HepG2 (cell line): Measurements from ENCODE around the gene PKMYT1. TPM values are rescaled to one million over a fixed set of nuclear protein-coding genes. Genes with fewer than 3 reads are reported as not detected.
A peak's percentile ranks its signal among the peaks of the same experiment; 100 is the strongest.

Source experiments
- ATAC-seq: fragments of 200-7000 bp; cut with Tn5 transposase; 3 replicates; pipeline ENCODE4 v1.9.1; 2020; ENCODE audit warnings: mild to moderate bottlenecking, moderate library complexity
- BruUV-seq: library from RNA; stranded (reverse); fragments of 400-500 nt; replicated peaks from 2 replicates; lab custom pipeline; 2021; lab: Mats Ljungman, UMichigan
- CTCF ChIA-PET: fragments of 300-600 bp; formaldehyde crosslinking; extraction: SDS; loops from one replicate; lab custom pipeline; 2021; ENCODE audit warnings: low total read pairs, inconsistent platforms, low intra/inter-chr PET ratio; lab: Yijun Ruan, JAX
- POLR2A ChIA-PET: fragments of 350-600 bp; sonication (Branson Sonifier 250); formaldehyde crosslinking; loops from one replicate; lab custom pipeline; 2020; ENCODE audit warnings: antibody characterized with exemption, inconsistent platforms; lab: Yijun Ruan, JAX
- DNase-seq: peaks from one replicate; pipeline ENCODE4 v3.0.0-alpha.2; 2015; ENCODE audit warnings: low spot score
- FAIRE-seq: peaks from 3 replicates; lab custom pipeline; 2011; peaks lifted over from hg19 to GRCh38; lab: Jason Lieb, UNC
- H2AFZ ChIP-seq: one replicate; pipeline ENCODE4 v1.6.1; 2011; ENCODE audit warnings: low read length, inconsistent platforms
- H3K27ac ChIP-seq: fragments of 300-600 bp; 3 replicates; pipeline ENCODE4 v1.8.0; 2011; ENCODE audit warnings: mixed run types, mild to moderate bottlenecking, mixed read lengths, low read length, inconsistent platforms; ENCODE audit not compliant: insufficient read depth; ENCODE audit errors: extremely low read length
- H3K27me3 ChIP-seq, 2 experiments: fragments of 200-600 bp in 1 of 2; 2 replicates in 1 of 2; 3 replicates in 1 of 2; pipeline versions ENCODE4 v1.6.0 to v1.8.0; 2011; ENCODE audit warnings: low read length in 2 of 2, mild to moderate bottlenecking in 2 of 2, moderate library complexity in 2 of 2, inconsistent platforms in 1 of 2; ENCODE audit not compliant: insufficient read depth in 2 of 2, control insufficient read depth in 1 of 2
- H3K36me3 ChIP-seq, 2 experiments: fragments of 200-600 bp in 1 of 2; replicated peaks in 1 of 2; 2 replicates in 1 of 2; 3 replicates in 1 of 2; pipeline versions ENCODE4 v1.5.1 to v1.8.0; 2011; ENCODE audit warnings: low read length in 2 of 2, inconsistent platforms in 1 of 2; ENCODE audit not compliant: insufficient read depth in 2 of 2, control insufficient read depth in 1 of 2
- H3K4me1 ChIP-seq: 2 replicates; pipeline ENCODE4 v1.5.1; 2012; ENCODE audit warnings: low read length, inconsistent platforms; ENCODE audit not compliant: insufficient read depth
- H3K4me2 ChIP-seq: 2 replicates; pipeline ENCODE4 v1.6.0; 2011; ENCODE audit warnings: low read depth, low read length, inconsistent platforms
- H3K4me3 ChIP-seq, 3 experiments: fragments of 200-600 bp in 1 of 3; sonication (generic), shearing (Covaris generic) in 1 of 3; replicated peaks in 1 of 3; 2 replicates each; pipeline ENCODE4 v1.5.1; 2011 to 2016; ENCODE audit warnings: low read length in 3 of 3, inconsistent platforms in 2 of 3, low read depth in 2 of 3, mild to moderate bottlenecking in 2 of 3, control low read depth in 1 of 3, mixed read lengths in 1 of 3; ENCODE audit not compliant: insufficient read depth in 1 of 3
- H3K79me2 ChIP-seq: one replicate; pipeline ENCODE4 v1.6.1; 2011; ENCODE audit warnings: low read length, inconsistent platforms; ENCODE audit not compliant: insufficient read depth
- H3K9ac ChIP-seq: 2 replicates; pipeline ENCODE4 v1.6.0; 2011; ENCODE audit warnings: mild to moderate bottlenecking, low read depth, low read length, inconsistent platforms; ENCODE audit not compliant: insufficient read depth
- H3K9me3 ChIP-seq: 2 replicates; pipeline ENCODE4 v1.5.1; 2012; ENCODE audit warnings: mild to moderate bottlenecking, low read length
- H4K20me1 ChIP-seq: 2 replicates; pipeline ENCODE4 v1.6.0; 2011; ENCODE audit warnings: inconsistent platforms, mild to moderate bottlenecking, low read length, moderate library complexity; ENCODE audit not compliant: insufficient read depth
- CBX2 ChIP-seq, 2 experiments: fragments of 200-600 bp in 1 of 2; sonication (generic); formaldehyde crosslinking in 1 of 2; IDR thresholded peaks; 2 replicates each; pipeline versions ENCODE4 v1.7.0 to v1.8.1; 2018 to 2022; ENCODE audit warnings: low read depth in 2 of 2, low read length in 1 of 2, mild to moderate bottlenecking in 1 of 2, missing genetic modification reagents in 1 of 2
- FLYWCH1 ChIP-seq: sonication (generic); formaldehyde crosslinking; IDR thresholded peaks from 2 replicates; pipeline ENCODE4 v1.8.1; 2023; ENCODE audit warnings: mild to moderate bottlenecking, missing genetic modification reagents
- IRX3 ChIP-seq: sonication (generic); formaldehyde crosslinking; IDR thresholded peaks from 2 replicates; pipeline ENCODE4 v1.8.1; 2023; ENCODE audit warnings: mild to moderate bottlenecking, low read depth, missing genetic modification reagents, borderline replicate concordance
- NBN ChIP-seq: fragments of 450-650 bp; conservative IDR thresholded peaks from 2 replicates; pipeline ENCODE4 v1.6.1; 2017
- PTBP1 ChIP-seq: fragments of 200-400 bp; formaldehyde crosslinking; IDR thresholded peaks from 2 replicates; pipeline ENCODE4 v1.6.1; 2018; ENCODE audit warnings: low read length, low read depth; ENCODE audit not compliant: poor library complexity, severe bottlenecking
- SOX6 ChIP-seq, 2 experiments: fragments of 450-650 bp in 1 of 2; sonication (generic) in 1 of 2; formaldehyde crosslinking in 1 of 2; IDR thresholded peaks; 2 replicates each; pipeline versions ENCODE4 v1.4.0 to v1.6.1; 2017 to 2020; ENCODE audit warnings: antibody characterized with exemption in 1 of 2, mild to moderate bottlenecking in 1 of 2, missing genetic modification reagents in 1 of 2
- SP4 ChIP-seq: sonication (generic); formaldehyde crosslinking; IDR thresholded peaks from 2 replicates; pipeline ENCODE4 v1.8.1; 2023; ENCODE audit warnings: mild to moderate bottlenecking, missing genetic modification reagents
- ZKSCAN5 ChIP-seq: sonication (generic); formaldehyde crosslinking; IDR thresholded peaks from 2 replicates; pipeline ENCODE4 v1.5.1; 2020; ENCODE audit warnings: mild to moderate bottlenecking, missing genetic modification reagents
- ZNF101 ChIP-seq: sonication (generic); formaldehyde crosslinking; IDR thresholded peaks from 2 replicates; pipeline ENCODE4 v1.4.0; 2020; ENCODE audit warnings: mild to moderate bottlenecking, low read depth, missing genetic modification reagents, borderline replicate concordance
- ZNF20 ChIP-seq: sonication (generic); formaldehyde crosslinking; IDR thresholded peaks from 2 replicates; pipeline ENCODE4 v1.4.0; 2020; ENCODE audit warnings: mild to moderate bottlenecking, moderate library complexity, missing genetic modification reagents
- ZNF382 ChIP-seq: sonication (generic); formaldehyde crosslinking; IDR thresholded peaks from 2 replicates; pipeline ENCODE4 v1.5.0; 2020; ENCODE audit warnings: missing genetic modification reagents, mild to moderate bottlenecking, borderline replicate concordance
- ZNF512 ChIP-seq: sonication (generic); formaldehyde crosslinking; IDR thresholded peaks from 2 replicates; pipeline ENCODE4 v1.4.0; 2020; ENCODE audit warnings: mild to moderate bottlenecking, missing genetic modification reagents
- ZNF607 ChIP-seq: sonication (generic); formaldehyde crosslinking; IDR thresholded peaks from 2 replicates; pipeline ENCODE4 v1.5.1; 2020; ENCODE audit warnings: missing genetic modification reagents, mild to moderate bottlenecking, borderline replicate concordance
- ZNF670 ChIP-seq: sonication (generic); formaldehyde crosslinking; IDR thresholded peaks from 2 replicates; pipeline ENCODE4 v1.8.0; 2022; ENCODE audit warnings: mild to moderate bottlenecking, missing genetic modification reagents, borderline replicate concordance
- ZNF746 ChIP-seq: sonication (generic); formaldehyde crosslinking; IDR thresholded peaks from 2 replicates; pipeline ENCODE4 v1.8.0; 2022; ENCODE audit warnings: mild to moderate bottlenecking, missing genetic modification reagents
- ZNF788 ChIP-seq: sonication (generic); formaldehyde crosslinking; IDR thresholded peaks from 2 replicates; pipeline ENCODE4 v1.5.0; 2020; ENCODE audit warnings: mild to moderate bottlenecking, missing genetic modification reagents, borderline replicate concordance
- WGBS: methylation state at CpG from one replicate; pipeline ENCODE4 v1.1.6; 2017; ENCODE audit warnings: low lambda C conversion rate; 5-methylcytosine and 5-hydroxymethylcytosine counted together
- in situ Hi-C: cut with HindIII; loops from 2 replicates; pipeline ENCODE4 v1.10.0; 2017; ENCODE audit warnings: low pct_unique_long_range_greater_than_20kb; ENCODE audit not compliant: extremely low pct_ligation_motif_present
- intact Hi-C: fragments of 100-400 bp; cut with micrococcal nuclease; formaldehyde crosslinking; loops from one replicate; pipeline ENCODE4 v1.10.0; 2022; ENCODE audit not compliant: unreplicated experiment
- polyA plus RNA-seq, 8 experiments: library from polyadenylated mRNA; depleted of rRNA in 3 of 8; stranded (reverse) in 7 of 8; unstranded in 1 of 8; fragments of >200 nt; fragmentation: Illumina TruSeq in 4 of 8; extraction: Trizol in 4 of 8; gene quantifications; 2 replicates each; pipeline versions ENCODE4 v1.2.1 to v1.2.3, GENCODE V29; 2011 to 2016; ENCODE audit warnings: low read depth in 4 of 8, missing spikeins in 1 of 8, mixed read lengths in 1 of 8; ENCODE audit not compliant: insufficient read depth in 1 of 8
- total RNA-seq, 5 experiments: library from RNA; depleted of rRNA; stranded (reverse); fragments of >200 nt; fragmentation: Illumina TruSeq; extraction: Trizol; gene quantifications; 2 replicates each; pipeline ENCODE4 v1.2.3, GENCODE V29; 2016; ENCODE audit warnings: low read depth in 1 of 5
- TF ChIP-seq, protein P1 (sequence below): sonication (generic); formaldehyde crosslinking; conservative IDR thresholded peaks from 2 replicates; pipeline ENCODE4 v1.4.0; 2020; ENCODE audit warnings: mild to moderate bottlenecking, missing genetic modification reagents, moderate library complexity

PKMYT1 gene
- total and polyA plus RNA-seq, 2 of the 13 experiments (the other 11 are each of a cell fraction or from before 2014, with no cell fraction given): 7.0 to 27.8 TPM

GRCh38 chr16:3017794-3018506, 37.7 kb upstream of the PKMYT1 start, which contains the start of gene CLDN6 (continued):
- TF ChIP-seq, protein P1, sequence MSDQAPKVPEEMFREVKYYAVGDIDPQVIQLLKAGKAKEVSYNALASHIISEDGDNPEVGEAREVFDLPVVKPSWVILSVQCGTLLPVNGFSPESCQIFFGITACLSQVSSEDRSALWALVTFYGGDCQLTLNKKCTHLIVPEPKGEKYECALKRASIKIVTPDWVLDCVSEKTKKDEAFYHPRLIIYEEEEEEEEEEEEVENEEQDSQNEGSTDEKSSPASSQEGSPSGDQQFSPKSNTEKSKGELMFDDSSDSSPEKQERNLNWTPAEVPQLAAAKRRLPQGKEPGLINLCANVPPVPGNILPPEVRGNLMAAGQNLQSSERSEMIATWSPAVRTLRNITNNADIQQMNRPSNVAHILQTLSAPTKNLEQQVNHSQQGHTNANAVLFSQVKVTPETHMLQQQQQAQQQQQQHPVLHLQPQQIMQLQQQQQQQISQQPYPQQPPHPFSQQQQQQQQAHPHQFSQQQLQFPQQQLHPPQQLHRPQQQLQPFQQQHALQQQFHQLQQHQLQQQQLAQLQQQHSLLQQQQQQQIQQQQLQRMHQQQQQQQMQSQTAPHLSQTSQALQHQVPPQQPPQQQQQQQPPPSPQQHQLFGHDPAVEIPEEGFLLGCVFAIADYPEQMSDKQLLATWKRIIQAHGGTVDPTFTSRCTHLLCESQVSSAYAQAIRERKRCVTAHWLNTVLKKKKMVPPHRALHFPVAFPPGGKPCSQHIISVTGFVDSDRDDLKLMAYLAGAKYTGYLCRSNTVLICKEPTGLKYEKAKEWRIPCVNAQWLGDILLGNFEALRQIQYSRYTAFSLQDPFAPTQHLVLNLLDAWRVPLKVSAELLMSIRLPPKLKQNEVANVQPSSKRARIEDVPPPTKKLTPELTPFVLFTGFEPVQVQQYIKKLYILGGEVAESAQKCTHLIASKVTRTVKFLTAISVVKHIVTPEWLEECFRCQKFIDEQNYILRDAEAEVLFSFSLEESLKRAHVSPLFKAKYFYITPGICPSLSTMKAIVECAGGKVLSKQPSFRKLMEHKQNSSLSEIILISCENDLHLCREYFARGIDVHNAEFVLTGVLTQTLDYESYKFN: no peak
- no peak for TF ChIP-seq ZNF20 (CRISPR knock-in tag)
- no peak for TF ChIP-seq ZNF382 (CRISPR knock-in tag)
- TF ChIP-seq PTBP1: no peak

DNA sequence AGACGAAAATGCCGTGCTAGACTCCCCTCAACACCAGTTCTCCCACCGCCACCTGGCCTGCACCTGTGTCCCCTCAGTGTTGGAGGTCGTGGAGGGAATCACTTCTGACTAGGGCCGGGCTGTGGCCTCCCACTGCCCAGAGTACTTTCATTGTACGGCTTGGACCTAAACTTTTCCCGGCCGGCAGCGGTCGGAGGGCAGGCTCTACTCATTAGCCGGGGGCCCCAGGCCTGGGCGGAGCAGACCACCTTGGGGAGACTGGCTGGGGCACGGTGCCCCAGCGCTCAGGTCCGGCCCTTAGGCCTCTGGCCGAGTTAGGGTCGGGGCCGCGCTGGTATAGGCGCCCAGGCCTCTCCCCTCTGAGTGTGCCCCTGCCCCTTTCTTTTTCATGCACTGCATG, 37.1 kb upstream of the PKMYT1 start:
- DNase-seq: no peak
- ChIA-PET POLR2A (interaction anchor here (18.8 kb wide), 1 partner anchor 8 kb away, joined by 750 read pairs; the partner anchor contains the start of gene CLDN9), CTCF (interaction anchor here (0.6 to 0.9 kb wide), 2 partner anchors 11 to 141 kb away, joined by 3 read pairs; no protein-coding TSS in a partner anchor)
- Histone ChIP-seq H2AFZ (no peak overlapping the region), H3K36me3 (no peaks in the 10 kb centered on the region; a peak in 1 of 5 replicates), H3K9ac (peak overlapping the region; percentile 26), H3K4me2 (peak overlapping the region; percentile 74), H3K4me3 (peak overlapping the region; percentile 36 to 57 (median 45); a peak in 5 of 6 replicates), H4K20me1 (peaks cover 12% of the 10 kb centered on the region; the same call in 1 of the 2 replicates), H3K27ac (no peak overlapping the region), H3K79me2 (peaks cover under 1% of the 10 kb centered on the region), H3K9me3 (no peaks in the 10 kb centered on the region), H3K27me3 (peaks cover 4 to 12% of the 10 kb centered on the region in 2 experiments; a peak in 4 of 5 replicates), H3K4me1 (peaks cover 85% of the 10 kb centered on the region)
- ATAC-seq: no peak
- WGBS: 41% methylated on average over 5 of the region's 20 CpGs
- FAIRE-seq: no peak
- BruUV-seq: no TSS peak
- intact Hi-C loops: no loop called here
- in situ Hi-C loops: no loop called here
- TF ChIP-seq IRX3 (0 out of 2 replicates have a peak, but pooled peaks have one; percentile 52), CBX2 (IDR thresholded peaks at IDR 0.05; ENCODE audit: low read depth, low read length) (no peak), CBX2 (CRISPR knock-in tag; IDR thresholded peaks at IDR 0.05; ENCODE audit: low read depth) (no peak), ZNF512 (CRISPR knock-in tag) (no peak), ZNF746 (CRISPR knock-in tag) (no peak), SP4 (CRISPR knock-in tag) (no peak), ZNF670 (CRISPR knock-in tag) (no peak), ZNF788 (CRISPR knock-in tag) (no peak), FLYWCH1 (CRISPR knock-in tag) (no peak), SOX6 (IDR thresholded peaks at IDR 0.05) (no peak), SOX6 (CRISPR knock-in tag; IDR thresholded peaks at IDR 0.05) (peak; percentile 3; the same call in 1 of the 2 replicates), ZNF607 (CRISPR knock-in tag) (no peak), NBN (no peak), ZNF101 (CRISPR knock-in tag) (no peak), ZKSCAN5 (no peak)
